Measurements from ENCODE around the gene ALDH1A2.

ALDH1A2 gene

DNA sequence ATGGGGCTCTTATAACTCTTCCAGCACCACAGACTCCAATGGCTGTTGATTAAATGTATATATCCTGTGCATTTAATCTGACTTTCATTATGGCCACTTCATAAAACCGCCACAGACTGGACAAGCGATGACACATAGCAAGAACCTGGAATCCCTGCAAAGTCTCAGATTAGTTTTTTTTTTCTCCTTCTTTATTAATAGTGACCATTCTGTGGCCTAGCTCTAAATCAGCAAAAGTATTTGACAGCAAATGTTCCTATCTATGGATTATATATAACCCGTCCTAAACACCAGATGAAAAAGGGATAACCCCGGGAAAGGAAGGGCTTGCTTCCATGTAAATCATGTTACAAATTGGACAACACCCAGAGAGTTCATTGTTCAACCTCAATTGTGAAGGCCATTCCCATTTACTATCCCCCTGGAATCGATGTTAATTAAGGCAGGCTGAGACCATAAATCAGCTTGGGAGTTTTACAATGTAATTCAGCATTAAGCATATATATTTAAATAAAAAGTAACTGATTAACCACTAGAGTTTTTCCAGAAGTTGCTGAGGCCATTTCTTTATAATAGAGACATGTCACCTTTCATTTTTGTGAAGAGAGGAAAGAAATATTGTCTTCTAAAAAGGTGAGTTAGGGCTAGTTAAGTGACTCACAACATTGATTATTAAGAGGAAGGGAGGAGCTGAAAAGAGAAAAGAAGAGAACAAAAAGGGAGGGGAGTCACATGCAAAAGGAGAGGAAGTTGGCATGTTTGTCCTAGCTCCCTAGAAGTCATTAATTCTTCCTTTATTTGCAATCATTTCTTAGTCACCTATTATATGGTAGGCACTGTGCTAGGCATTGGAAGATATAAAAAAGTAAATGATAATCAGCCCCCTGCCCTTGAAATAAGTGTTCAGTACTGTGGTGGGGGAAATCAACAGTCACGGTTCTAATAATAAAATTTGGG, 26.2 kb downstream of the ALDH1A2 start:
- Histone ChIP-seq H3K27ac (ENCODE audit: extremely low read depth, low read depth, low read length) (peak overlapping the region; percentile 68), H3K9me3 (ENCODE audit: control insufficient read depth, insufficient read depth, low read depth, low read length) (no peaks in the 10 kb centered on the region), H3K4me3 (ENCODE audit: low read depth, low read length) (no peak overlapping the region), H3K4me1 (ENCODE audit: control insufficient read depth, insufficient read depth, low read length) (peaks cover 22% of the 10 kb centered on the region), H3K36me3 (ENCODE audit: control insufficient read depth in 2 of 2, insufficient read depth in 1 of 2, low read length in 2 of 2) (no peaks in the 10 kb centered on the region)
- CTCF ChIA-PET = interaction anchor here (1.2 kb wide), 1 partner anchor 32 kb away, joined by 4 read pairs; no protein-coding TSS in a partner anchor
- TF ChIP-seq WT1 (tag by site-specific recombination; IDR thresholded peaks at IDR 0.05) = peak; percentile 54
- TF ChIP-seq TCF7L2 (IDR thresholded peaks at IDR 0.05; ENCODE audit: borderline replicate concordance, low read depth, low read length) = peak; percentile 29; the same call in 1 of the 2 replicates
- TF ChIP-seq ZNF664 (tag by site-specific recombination; IDR thresholded peaks at IDR 0.05) = peak; percentile 51
- TF ChIP-seq, protein P1, sequence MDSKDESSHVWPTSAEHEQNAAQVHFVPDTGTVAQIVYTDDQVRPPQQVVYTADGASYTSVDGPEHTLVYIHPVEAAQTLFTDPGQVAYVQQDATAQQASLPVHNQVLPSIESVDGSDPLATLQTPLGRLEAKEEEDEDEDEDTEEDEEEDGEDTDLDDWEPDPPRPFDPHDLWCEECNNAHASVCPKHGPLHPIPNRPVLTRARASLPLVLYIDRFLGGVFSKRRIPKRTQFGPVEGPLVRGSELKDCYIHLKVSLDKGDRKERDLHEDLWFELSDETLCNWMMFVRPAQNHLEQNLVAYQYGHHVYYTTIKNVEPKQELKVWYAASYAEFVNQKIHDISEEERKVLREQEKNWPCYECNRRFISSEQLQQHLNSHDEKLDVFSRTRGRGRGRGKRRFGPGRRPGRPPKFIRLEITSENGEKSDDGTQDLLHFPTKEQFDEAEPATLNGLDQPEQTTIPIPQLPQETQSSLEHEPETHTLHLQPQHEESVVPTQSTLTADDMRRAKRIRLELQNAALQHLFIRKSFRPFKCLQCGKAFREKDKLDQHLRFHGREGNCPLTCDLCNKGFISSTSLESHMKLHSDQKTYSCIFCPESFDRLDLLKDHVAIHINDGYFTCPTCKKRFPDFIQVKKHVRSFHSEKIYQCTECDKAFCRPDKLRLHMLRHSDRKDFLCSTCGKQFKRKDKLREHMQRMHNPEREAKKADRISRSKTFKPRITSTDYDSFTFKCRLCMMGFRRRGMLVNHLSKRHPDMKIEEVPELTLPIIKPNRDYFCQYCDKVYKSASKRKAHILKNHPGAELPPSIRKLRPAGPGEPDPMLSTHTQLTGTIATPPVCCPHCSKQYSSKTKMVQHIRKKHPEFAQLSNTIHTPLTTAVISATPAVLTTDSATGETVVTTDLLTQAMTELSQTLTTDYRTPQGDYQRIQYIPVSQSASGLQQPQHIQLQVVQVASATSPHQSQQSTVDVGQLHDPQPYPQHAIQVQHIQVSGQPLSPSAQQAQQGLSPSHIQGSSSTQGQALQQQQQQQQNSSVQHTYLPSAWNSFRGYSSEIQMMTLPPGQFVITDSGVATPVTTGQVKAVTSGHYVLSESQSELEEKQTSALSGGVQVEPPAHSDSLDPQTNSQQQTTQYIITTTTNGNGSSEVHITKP (tag by site-specific recombination; IDR thresholded peaks at IDR 0.05) = peak; percentile 5; the same call in 1 of the 2 replicates
- 0 out of 2 replicates have a peak, but pooled peaks have one; percentile 1 for TF ChIP-seq ZBTB17 (tag by site-specific recombination; IDR thresholded peaks at IDR 0.05)
- TF ChIP-seq, protein P2, sequence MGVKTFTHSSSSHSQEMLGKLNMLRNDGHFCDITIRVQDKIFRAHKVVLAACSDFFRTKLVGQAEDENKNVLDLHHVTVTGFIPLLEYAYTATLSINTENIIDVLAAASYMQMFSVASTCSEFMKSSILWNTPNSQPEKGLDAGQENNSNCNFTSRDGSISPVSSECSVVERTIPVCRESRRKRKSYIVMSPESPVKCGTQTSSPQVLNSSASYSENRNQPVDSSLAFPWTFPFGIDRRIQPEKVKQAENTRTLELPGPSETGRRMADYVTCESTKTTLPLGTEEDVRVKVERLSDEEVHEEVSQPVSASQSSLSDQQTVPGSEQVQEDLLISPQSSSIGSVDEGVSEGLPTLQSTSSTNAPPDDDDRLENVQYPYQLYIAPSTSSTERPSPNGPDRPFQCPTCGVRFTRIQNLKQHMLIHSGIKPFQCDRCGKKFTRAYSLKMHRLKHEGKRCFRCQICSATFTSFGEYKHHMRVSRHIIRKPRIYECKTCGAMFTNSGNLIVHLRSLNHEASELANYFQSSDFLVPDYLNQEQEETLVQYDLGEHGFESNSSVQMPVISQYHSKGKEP (tag by site-specific recombination; IDR thresholded peaks at IDR 0.05) = no peak
- TF ChIP-seq, protein P3, sequence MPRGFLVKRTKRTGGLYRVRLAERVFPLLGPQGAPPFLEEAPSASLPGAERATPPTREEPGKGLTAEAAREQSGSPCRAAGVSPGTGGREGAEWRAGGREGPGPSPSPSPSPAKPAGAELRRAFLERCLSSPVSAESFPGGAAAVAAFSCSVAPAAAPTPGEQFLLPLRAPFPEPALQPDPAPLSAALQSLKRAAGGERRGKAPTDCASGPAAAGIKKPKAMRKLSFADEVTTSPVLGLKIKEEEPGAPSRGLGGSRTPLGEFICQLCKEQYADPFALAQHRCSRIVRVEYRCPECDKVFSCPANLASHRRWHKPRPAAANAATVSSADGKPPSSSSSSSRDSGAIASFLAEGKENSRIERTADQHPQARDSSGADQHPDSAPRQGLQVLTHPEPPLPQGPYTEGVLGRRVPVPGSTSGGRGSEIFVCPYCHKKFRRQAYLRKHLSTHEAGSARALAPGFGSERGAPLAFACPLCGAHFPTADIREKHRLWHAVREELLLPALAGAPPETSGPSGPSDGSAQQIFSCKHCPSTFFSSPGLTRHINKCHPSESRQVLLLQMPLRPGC (tag by site-specific recombination; IDR thresholded peaks at IDR 0.05) = no peak
- no peak for TF ChIP-seq ZNF16 (tag by site-specific recombination; IDR thresholded peaks at IDR 0.05; ENCODE audit: low read depth)
- 0 out of 2 replicates have a peak, but pooled peaks have one; percentile 0 for TF ChIP-seq PRDM1 (tag by site-specific recombination; IDR thresholded peaks at IDR 0.05)
- POLR2A ChIA-PET = interaction anchor here (1.4 kb wide), 1 partner anchor 27 kb away, joined by 3 read pairs; no protein-coding TSS in a partner anchor

DNA sequence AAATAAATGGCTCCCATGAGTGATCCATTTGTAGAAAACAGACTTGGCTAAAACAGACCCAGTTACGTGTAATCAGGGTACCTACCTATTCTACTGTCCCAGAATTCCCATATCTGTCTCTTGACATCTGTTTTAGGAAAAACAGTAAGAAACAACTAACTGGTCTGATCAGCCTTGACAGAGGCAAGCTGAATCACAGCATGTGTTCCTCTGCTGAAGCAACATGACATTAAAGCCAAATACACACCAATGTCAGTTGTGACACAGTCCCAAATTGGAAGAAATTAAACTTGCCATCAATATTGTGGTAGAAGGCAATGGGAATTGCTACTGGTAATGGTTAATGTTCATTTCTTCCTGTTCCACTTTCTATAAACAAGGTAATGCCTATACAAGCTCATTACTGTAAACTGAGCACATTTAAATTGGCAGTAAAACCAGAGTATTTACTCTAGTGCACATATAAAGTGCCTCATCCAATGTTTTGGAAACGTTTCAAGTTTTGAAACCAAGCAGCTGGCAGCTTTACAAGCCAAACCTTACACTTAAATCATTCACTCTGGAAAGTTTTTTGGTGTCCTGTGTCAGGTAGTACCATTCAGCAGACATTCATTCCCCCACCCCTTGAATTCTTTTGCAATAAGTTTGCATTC, 27.0 kb downstream of the ALDH1A2 start:
- CTCF ChIA-PET = interaction anchor here (1.5 kb wide), 1 partner anchor 173 kb away, joined by 3 read pairs; no protein-coding TSS in a partner anchor
- peaks cover 22% of the 10 kb centered on the region for H3K4me1 ChIP-seq (ENCODE audit: control insufficient read depth, insufficient read depth, low read length)
- no peaks in the 10 kb centered on the region for H3K9me3 ChIP-seq (ENCODE audit: control insufficient read depth, insufficient read depth, low read depth, low read length)
- H3K4me3 ChIP-seq (ENCODE audit: low read depth, low read length) = no peak overlapping the region
- POLR2A ChIA-PET = interaction anchor here (1.4 kb wide), 1 partner anchor 28 kb away, joined by 3 read pairs; no protein-coding TSS in a partner anchor
- peak overlapping the region; percentile 73 for H3K27ac ChIP-seq (ENCODE audit: extremely low read depth, low read depth, low read length)
- H3K36me3 ChIP-seq (ENCODE audit: control insufficient read depth in 2 of 2, insufficient read depth in 1 of 2, low read length in 2 of 2) = no peaks in the 10 kb centered on the region
- TF ChIP-seq, protein P4, sequence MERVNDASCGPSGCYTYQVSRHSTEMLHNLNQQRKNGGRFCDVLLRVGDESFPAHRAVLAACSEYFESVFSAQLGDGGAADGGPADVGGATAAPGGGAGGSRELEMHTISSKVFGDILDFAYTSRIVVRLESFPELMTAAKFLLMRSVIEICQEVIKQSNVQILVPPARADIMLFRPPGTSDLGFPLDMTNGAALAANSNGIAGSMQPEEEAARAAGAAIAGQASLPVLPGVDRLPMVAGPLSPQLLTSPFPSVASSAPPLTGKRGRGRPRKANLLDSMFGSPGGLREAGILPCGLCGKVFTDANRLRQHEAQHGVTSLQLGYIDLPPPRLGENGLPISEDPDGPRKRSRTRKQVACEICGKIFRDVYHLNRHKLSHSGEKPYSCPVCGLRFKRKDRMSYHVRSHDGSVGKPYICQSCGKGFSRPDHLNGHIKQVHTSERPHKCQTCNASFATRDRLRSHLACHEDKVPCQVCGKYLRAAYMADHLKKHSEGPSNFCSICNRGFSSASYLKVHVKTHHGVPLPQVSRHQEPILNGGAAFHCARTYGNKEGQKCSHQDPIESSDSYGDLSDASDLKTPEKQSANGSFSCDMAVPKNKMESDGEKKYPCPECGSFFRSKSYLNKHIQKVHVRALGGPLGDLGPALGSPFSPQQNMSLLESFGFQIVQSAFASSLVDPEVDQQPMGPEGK (tag by site-specific recombination; IDR thresholded peaks at IDR 0.05) = peak; percentile 59; the same call in 1 of the 2 replicates
- TF ChIP-seq WT1 (tag by site-specific recombination; IDR thresholded peaks at IDR 0.05) (peak; percentile 94), ZNF830 (tag by site-specific recombination; IDR thresholded peaks at IDR 0.05; ENCODE audit: low read depth) (no peak), TCF7L2 (IDR thresholded peaks at IDR 0.05; ENCODE audit: borderline replicate concordance, low read depth, low read length) (peak; percentile 54; the same call in 1 of the 2 replicates), ZSCAN23 (tag by site-specific recombination; IDR thresholded peaks at IDR 0.05) (peak; percentile 62; the same call in 1 of the 2 replicates), ZFP37 (tag by site-specific recombination; IDR thresholded peaks at IDR 0.05) (no peak), ZNF37A (tag by site-specific recombination; IDR thresholded peaks at IDR 0.05) (0 out of 2 replicates have a peak, but pooled peaks have one; percentile 39), IKZF3 (tag by site-specific recombination; IDR thresholded peaks at IDR 0.05) (peak; percentile 96), ZNF184 (tag by site-specific recombination; IDR thresholded peaks at IDR 0.05) (peak; percentile 68; the same call in 1 of the 2 replicates)
- TF ChIP-seq, protein P5, sequence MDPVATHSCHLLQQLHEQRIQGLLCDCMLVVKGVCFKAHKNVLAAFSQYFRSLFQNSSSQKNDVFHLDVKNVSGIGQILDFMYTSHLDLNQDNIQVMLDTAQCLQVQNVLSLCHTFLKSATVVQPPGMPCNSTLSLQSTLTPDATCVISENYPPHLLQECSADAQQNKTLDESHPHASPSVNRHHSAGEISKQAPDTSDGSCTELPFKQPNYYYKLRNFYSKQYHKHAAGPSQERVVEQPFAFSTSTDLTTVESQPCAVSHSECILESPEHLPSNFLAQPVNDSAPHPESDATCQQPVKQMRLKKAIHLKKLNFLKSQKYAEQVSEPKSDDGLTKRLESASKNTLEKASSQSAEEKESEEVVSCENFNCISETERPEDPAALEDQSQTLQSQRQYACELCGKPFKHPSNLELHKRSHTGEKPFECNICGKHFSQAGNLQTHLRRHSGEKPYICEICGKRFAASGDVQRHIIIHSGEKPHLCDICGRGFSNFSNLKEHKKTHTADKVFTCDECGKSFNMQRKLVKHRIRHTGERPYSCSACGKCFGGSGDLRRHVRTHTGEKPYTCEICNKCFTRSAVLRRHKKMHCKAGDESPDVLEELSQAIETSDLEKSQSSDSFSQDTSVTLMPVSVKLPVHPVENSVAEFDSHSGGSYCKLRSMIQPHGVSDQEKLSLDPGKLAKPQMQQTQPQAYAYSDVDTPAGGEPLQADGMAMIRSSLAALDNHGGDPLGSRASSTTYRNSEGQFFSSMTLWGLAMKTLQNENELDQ (tag by site-specific recombination; IDR thresholded peaks at IDR 0.05; ENCODE audit: low read depth) = no peak
